GM12873 (cell line): ENCODE results near the gene SBK1.

Source experiments
- CTCF ChIP-seq: IDR thresholded peaks from 2 replicates; pipeline ENCODE4 v1.5.1; 2012; ENCODE audit warnings: low read depth, mild to moderate bottlenecking, moderate library complexity, low read length, control low read depth; ENCODE audit not compliant: insufficient read depth; ENCODE audit errors: missing control alignments

Gene SBK1

GRCh38 chr16:28274676-28275075 lies 17.6 kb upstream of the SBK1 start:
- TF ChIP-seq CTCF = no peak

DNA sequence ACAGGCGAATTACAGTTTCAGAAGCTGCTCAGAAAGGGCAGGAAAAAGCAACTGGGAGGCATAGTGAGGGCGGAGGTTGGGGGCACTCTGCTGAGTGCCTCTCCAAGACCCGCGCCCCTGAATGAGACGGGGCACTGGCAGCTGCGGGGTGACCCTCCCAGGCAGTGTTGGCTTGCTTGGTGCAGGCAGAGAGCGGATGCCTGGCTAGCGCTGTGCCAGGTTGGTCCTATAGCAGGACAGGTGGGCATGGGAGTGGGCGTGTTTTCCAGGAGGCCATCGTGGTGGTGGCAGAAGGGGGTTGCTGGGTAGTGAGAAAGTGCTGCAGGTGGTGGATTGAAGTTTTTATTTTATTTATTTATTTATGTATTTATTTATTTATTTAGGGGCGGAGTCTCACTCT lies 16.0 kb upstream of the SBK1 start:
- no peak for TF ChIP-seq CTCF

DNA sequence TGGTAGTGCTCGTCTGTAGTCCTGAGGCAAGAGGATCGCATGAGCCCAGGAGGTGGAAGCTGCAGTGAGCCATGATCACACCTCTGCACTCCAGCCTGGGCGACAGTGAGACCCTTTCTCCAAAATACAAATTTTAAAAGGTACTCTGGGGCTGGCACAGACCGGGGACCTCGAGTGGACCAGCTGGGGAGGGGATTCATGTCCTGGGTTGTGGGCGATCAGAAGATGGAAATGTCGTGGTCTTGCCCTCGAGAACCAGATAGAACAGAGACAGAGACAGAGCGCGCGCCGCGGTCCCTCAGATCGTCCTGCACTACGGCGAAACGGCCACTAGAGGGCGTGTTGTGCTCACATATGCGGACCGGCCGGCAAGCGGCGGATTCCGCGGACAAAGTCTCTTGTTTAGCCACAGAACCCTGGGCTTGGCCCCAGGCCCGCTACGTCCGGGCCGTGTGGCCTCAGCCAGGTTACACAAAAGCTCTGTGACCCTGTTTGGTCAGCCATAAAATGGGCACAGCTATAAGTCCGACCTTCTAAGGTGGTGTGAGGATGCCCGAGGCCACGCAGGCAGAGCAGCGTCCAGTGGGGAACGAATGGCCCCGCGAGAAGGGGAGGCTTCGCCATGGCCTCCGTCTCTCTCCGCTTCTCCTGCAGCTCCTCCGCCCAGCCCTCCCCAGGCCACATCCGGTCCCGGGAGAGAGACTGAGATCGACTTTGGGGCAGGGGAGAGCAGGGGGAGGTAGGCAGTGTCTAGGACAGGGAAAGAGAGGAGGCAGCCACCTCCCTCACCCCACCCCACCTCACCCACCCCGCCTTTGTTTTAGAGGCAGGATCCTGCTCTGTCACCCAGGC lies 14.6 kb upstream of the SBK1 start:
- peak; percentile 95 for TF ChIP-seq CTCF

GRCh38 chr16:28279006-28279405 lies 13.3 kb upstream of the SBK1 start:
- no peak for TF ChIP-seq CTCF

- TF ChIP-seq CTCF = no peak
Observed at GRCh38 chr16:28280881-28281836, 11.2 kb upstream of the SBK1 start.

DNA sequence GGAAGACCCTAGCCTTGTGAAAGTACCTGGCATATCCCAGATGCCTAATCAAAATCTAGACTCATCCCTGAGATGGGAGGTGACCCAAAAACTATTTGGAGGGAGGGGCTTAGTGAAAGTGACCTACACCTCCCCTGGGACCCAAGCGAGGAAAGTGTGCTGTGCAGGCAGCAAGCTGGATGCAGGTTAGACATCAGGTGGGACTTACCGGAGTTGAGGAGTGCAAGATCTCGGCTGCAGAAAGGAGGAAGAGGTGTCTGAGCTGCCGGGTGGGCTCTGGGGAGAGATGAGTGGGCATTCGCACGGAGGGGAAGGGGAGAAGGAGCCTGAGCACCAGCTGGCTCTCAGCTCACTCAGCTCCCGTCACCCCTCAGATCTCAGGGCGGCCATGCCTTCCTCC lies 10.3 kb upstream of the SBK1 start:
- TF ChIP-seq CTCF = no peak

- TF ChIP-seq CTCF = no peak
Observed at GRCh38 chr16:28283173-28283572, 9.2 kb upstream of the SBK1 start.
